Measurements from ENCODE around the gene MRPS15. TPM values are rescaled to one million over a fixed set of nuclear protein-coding genes. Genes with fewer than 3 reads are reported as not detected.

MRPS15 gene
- total RNA-seq, 1 donor from 2014 or later: 108 TPM

GRCh38 chr1:36406440-36406839, 57.7 kb downstream of the MRPS15 start:
- no peaks in the 10 kb centered on the region for H3K9me3 ChIP-seq (replicated peaks)
- H3K27ac ChIP-seq (replicated peaks): no peak overlapping the region
- H3K4me1 ChIP-seq: no peaks in the 10 kb centered on the region
- TF ChIP-seq CTCF (IDR thresholded peaks at IDR 0.05; ENCODE audit: borderline replicate concordance): no peak
- no peak overlapping the region for H3K4me3 ChIP-seq
- intact Hi-C loops (cut with micrococcal nuclease): no loop called here
- no peaks in the 10 kb centered on the region for H3K36me3 ChIP-seq
- DNase-seq: no peak
- H3K27me3 ChIP-seq (ENCODE audit: low read depth): no peaks in the 10 kb centered on the region

Other genes with a start within 250 kb of the MRPS15 start
- gene THRAP3, start 239.9 kb downstream of the MRPS15 start, total RNA-seq: 59.0 TPM
- 1.9 TPM for gene SH3D21, start 158.0 kb downstream of the MRPS15 start, total RNA-seq
- gene EVA1B, start 140.7 kb downstream of the MRPS15 start, total RNA-seq: 10.6 TPM
- gene STK40, start 78.5 kb downstream of the MRPS15 start, total RNA-seq: 69.8 TPM
- gene LSM10, start 66.5 kb downstream of the MRPS15 start, total RNA-seq: 53.6 TPM
- 7.1 TPM for gene OSCP1, start 13.9 kb downstream of the MRPS15 start, total RNA-seq
- 3.8 TPM for gene CSF3R, start 18.5 kb upstream of the MRPS15 start, total RNA-seq

Data from left ventricle myocardium inferior (tissue), 1 donor.